Ovary (tissue), 9 donors: ENCODE measurements around the gene KIF5A. TPM values are rescaled to one million over a fixed set of nuclear protein-coding genes. Genes with fewer than 3 reads are reported as not detected.
"Not testable (repeated sequence)": the region's sequence is repeated elsewhere in the genome, so short reads cannot be mapped to it uniquely, and the experiment has no call there.

Experiments used
- DNase-seq, 5 donors: peaks; one replicate each; pipeline ENCODE4 v3.0.0-alpha.2; 2019 to 2020
- H3K27ac ChIP-seq, 2 donors: fragments of 200-600 bp; one replicate each; pipeline versions ENCODE4 v1.5.1 to v1.8.0; 2019 to 2022
- H3K27me3 ChIP-seq: fragments of 200-600 bp; one replicate; pipeline ENCODE4 v1.8.0; 2022
- H3K36me3 ChIP-seq: fragments of 200-600 bp; sonication (generic); one replicate; pipeline ENCODE4 v1.5.1; 2019
- H3K4me1 ChIP-seq: one replicate; pipeline ENCODE4 v1.8.1; 2013; ENCODE audit warnings: mild to moderate bottlenecking, moderate library complexity; ENCODE audit not compliant: insufficient read depth
- H3K4me3 ChIP-seq: fragments of 200-600 bp; sonication (generic); one replicate; pipeline ENCODE4 v1.5.1; 2017
- H3K9me3 ChIP-seq, 2 donors: fragments of 200-600 bp in 1 of 2; sonication (generic) in 1 of 2; one replicate each; pipeline versions ENCODE4 v1.5.1 to v1.8.1; 2013 to 2019; ENCODE audit warnings: mild to moderate bottlenecking in 1 of 2, moderate library complexity in 1 of 2
- CTCF ChIP-seq, 3 donors: fragments of 450-650 bp in 2 of 3; fragments of 200-600 bp in 1 of 3; IDR thresholded peaks; one replicate each; pipeline versions ENCODE4 v1.5.1 to v1.8.0; 2016 to 2022; ENCODE audit warnings: antibody characterized with exemption in 3 of 3, mild to moderate bottlenecking in 1 of 3
- EP300 ChIP-seq: sonication (generic); formaldehyde crosslinking; IDR thresholded peaks from one replicate; pipeline ENCODE4 v1.6.1; 2017; ENCODE audit warnings: antibody characterized with exemption
- POLR2A ChIP-seq: fragments of 450-650 bp; IDR thresholded peaks from one replicate; pipeline ENCODE4 v1.6.1; 2017; ENCODE audit warnings: antibody characterized with exemption, mild to moderate bottlenecking, moderate library complexity
- WGBS, 3 donors: extraction: QIAGEN DNeasy Blood & Tissue Kit in 1 of 3; methylation state at CpG; one replicate each; pipeline versions ENCODE4 v1.1.5 to v1.1.7; 2013 to 2017; 5-methylcytosine and 5-hydroxymethylcytosine counted together
- intact Hi-C, 4 donors: fragments of 100-400 bp; cut with DNase I; formaldehyde crosslinking; loops; one replicate each; pipeline versions ENCODE4 v1.11.0 to v1.15.1; 2022 to 2023
- polyA plus RNA-seq, 2 donors: library from polyadenylated mRNA; stranded (reverse); fragments of 200-250 nt in 1 of 2; fragments of 350-450 nt in 1 of 2; fragmentation: Illumina TruSeq in 1 of 2; extraction: RNeasy Lipid Tissue Mini Kit (QIAGEN cat#74804) in 1 of 2; gene quantifications; one replicate each; pipeline ENCODE4 v1.2.3, GENCODE V29; 2013 to 2014
- total RNA-seq, 7 donors: library from RNA; depleted of rRNA in 2 of 7; stranded (reverse); fragments of >200 nt in 2 of 7; fragmentation: NEBNext Ultra II Directional in 3 of 7; extraction: Animal tissue kit (Norgen Biotek cat#: 25700) in 3 of 7; gene quantifications; one replicate each; pipeline versions ENCODE4 v1.1.0 to v1.2.4, GENCODE V29; 2016 to 2023
- donor health status: DM: no; HTN: no; CAD: no; lungs with moderate emphysema.
- donor health status: DM: no; HTN: no; CAD: no.
- donor health status: Bipolar disorder and iron deficiency.
- donor health status: DM: yes; HTN: yes; CAD: no.
- donor health status: DM: no; HTN: no; CAD: no.
- donor health status: DM: yes; HTN: yes; CAD: no.

The KIF5A gene
- total and polyA plus RNA-seq, 9 donors = 0.08 to 0.48 (median 0.30) TPM; not detected in 1

- Histone ChIP-seq H3K9me3 (no peaks in the 10 kb centered on the region), H3K4me3 (no peak overlapping the region), H3K36me3 (no peaks in the 10 kb centered on the region), H3K4me1 (no peaks in the 10 kb centered on the region), H3K27ac (no peak overlapping the region), H3K27me3 (no peaks in the 10 kb centered on the region)
- no peak for DNase-seq
- intact Hi-C loops = no loop called here
- no peak for TF ChIP-seq POLR2A
- no peak for TF ChIP-seq EP300
- WGBS, 3 donors = 94 to 95% (median 95%) methylated on average over 7 of the region's 7 CpGs
Observed at GRCh38 chr12:57511588-57512325, 38.1 kb upstream of the KIF5A start.

GRCh38 chr12:57512665-57513064 is 37.2 kb upstream of the KIF5A start:
- TF ChIP-seq POLR2A = no peak
- no peak for TF ChIP-seq CTCF (IDR thresholded peaks at IDR 0.05)
- no peak for TF ChIP-seq EP300
- 83 to 95% (median 89%) methylated on average over 6 of the region's 6 CpGs for WGBS, 3 donors
- H3K9me3 ChIP-seq = no peaks in the 10 kb centered on the region
- H3K36me3 ChIP-seq = no peaks in the 10 kb centered on the region
- H3K4me1 ChIP-seq = no peaks in the 10 kb centered on the region
- DNase-seq = no peak
- H3K27ac ChIP-seq = no peak overlapping the region
- intact Hi-C loops = no loop called here
- no peaks in the 10 kb centered on the region for H3K27me3 ChIP-seq
- no peak overlapping the region for H3K4me3 ChIP-seq

DNA sequence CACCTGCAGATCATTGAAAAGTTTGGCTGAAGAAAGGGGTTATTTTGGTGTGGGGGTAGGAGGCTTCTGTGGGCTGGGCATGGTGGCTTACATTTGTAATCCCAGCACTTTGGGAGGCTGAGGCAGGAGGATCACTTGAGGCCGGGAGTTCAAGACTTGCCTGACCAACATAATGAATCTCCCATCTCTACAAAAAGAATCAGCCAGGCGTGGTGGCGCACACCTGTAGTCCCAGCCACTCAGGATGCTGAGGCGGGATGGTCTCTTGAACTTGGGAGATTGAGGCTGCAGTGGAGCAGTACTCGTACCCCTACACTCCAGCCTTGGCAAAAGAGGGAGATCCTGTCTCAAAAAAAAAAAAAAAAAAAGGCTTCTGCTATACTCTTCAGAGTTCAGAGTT is 36.6 kb upstream of the KIF5A start:
- H3K4me1 ChIP-seq = no peaks in the 10 kb centered on the region
- H3K36me3 ChIP-seq = no peaks in the 10 kb centered on the region
- no peak overlapping the region for H3K4me3 ChIP-seq
- 93 to 97% (median 94%) methylated on average over 5 of the region's 5 CpGs for WGBS, 3 donors
- no peak for DNase-seq
- no peaks in the 10 kb centered on the region for H3K9me3 ChIP-seq
- H3K27ac ChIP-seq = no peak overlapping the region
- no peaks in the 10 kb centered on the region for H3K27me3 ChIP-seq
- TF ChIP-seq CTCF (IDR thresholded peaks at IDR 0.05) (no peak), EP300 (no peak), POLR2A (no peak)
- intact Hi-C loops = no loop called here

- H3K27me3 ChIP-seq, H3K4me3 ChIP-seq, H3K36me3 ChIP-seq, H3K9me3 ChIP-seq, intact Hi-C loops, DNase-seq, H3K4me1 ChIP-seq, H3K27ac ChIP-seq: not testable (repeated sequence)
- 93 to 99% (median 95%) methylated on average over 6 of the region's 6 CpGs for WGBS, 3 donors
Observed at GRCh38 chr12:57513677-57514076, 36.2 kb upstream of the KIF5A start.

- H3K4me3 ChIP-seq, DNase-seq, H3K27ac ChIP-seq, H3K27me3 ChIP-seq, H3K9me3 ChIP-seq, intact Hi-C loops, H3K36me3 ChIP-seq, H3K4me1 ChIP-seq: not testable (repeated sequence)
- WGBS, 3 donors = 86 to 90% (median 90%) methylated on average over 9 of the region's 9 CpGs
Observed at GRCh38 chr12:57514246-57514645, 35.6 kb upstream of the KIF5A start.

- peaks cover 2% of the 10 kb centered on the region for H3K4me1 ChIP-seq
- intact Hi-C loops = no loop called here
- 83 to 87% (median 87%) methylated on average over 9 of the region's 9 CpGs for WGBS, 3 donors
Observed at GRCh38 chr12:57514720-57515407, 35.0 kb upstream of the KIF5A start.

More at GRCh38 chr12:57514720-57515407, 35.0 kb upstream of the KIF5A start:
- TF ChIP-seq EP300 (no peak), CTCF (IDR thresholded peaks at IDR 0.05) (no peak), POLR2A (no peak)
- Histone ChIP-seq H3K9me3 (no peaks in the 10 kb centered on the region), H3K27me3 (no peaks in the 10 kb centered on the region), H3K4me3 (no peak overlapping the region), H3K36me3 (no peaks in the 10 kb centered on the region), H3K27ac (no peak overlapping the region)
- DNase-seq = no peak
